Activated naive CD8-positive, alpha-beta T cell treated with anti-CD3 and anti-CD28 coated beads, Interleukin-2, amount 10 ng/mL, durations not matched to agents 7 days and 5 days (primary cell): ENCODE results near the gene PTPRN2. TPM values are rescaled to one million over a fixed set of nuclear protein-coding genes. Genes with fewer than 3 reads are reported as not detected.

Experiments used
- ATAC-seq: fragments of 150-1000 bp; cut with Tn5 transposase; one replicate; pipeline ENCODE4 v1.10.0; 2021; ENCODE audit warnings: low read depth, moderate library complexity
- POLR2A ChIA-PET: fragments of 350-600 bp; sonication (Branson Sonifier 250); formaldehyde crosslinking; loops from one replicate; lab custom pipeline; 2021; ENCODE audit warnings: antibody characterized with exemption; lab: Charles Lee
- DNase-seq: peaks from one replicate; pipeline ENCODE4 v3.0.0; 2021
- H3K27ac Mint-ChIP-seq: one replicate; pipeline ENCODE4 v1.8.0; 2022; ENCODE audit warnings: mild to moderate bottlenecking, mixed read lengths
- H3K27me3 Mint-ChIP-seq: one replicate; pipeline ENCODE4 v1.8.0; 2022; ENCODE audit warnings: mild to moderate bottlenecking, moderate library complexity, mixed read lengths
- H3K36me3 Mint-ChIP-seq: one replicate; pipeline ENCODE4 v1.8.0; 2021; ENCODE audit warnings: mild to moderate bottlenecking, mixed read lengths
- H3K4me1 Mint-ChIP-seq: one replicate; pipeline ENCODE4 v1.8.0; 2021; ENCODE audit warnings: mixed read lengths
- H3K4me3 Mint-ChIP-seq: one replicate; pipeline ENCODE4 v1.8.0; 2022; ENCODE audit warnings: mild to moderate bottlenecking, moderate library complexity, mixed read lengths
- H3K9me3 Mint-ChIP-seq: one replicate; pipeline ENCODE4 v1.8.0; 2021; ENCODE audit warnings: mixed read lengths
- total RNA-seq, 2 experiments: library from RNA; stranded (reverse); gene quantifications; one replicate each; pipeline ENCODE4 v1.2.3, GENCODE V29; 2021

Gene PTPRN2
- total RNA-seq, 2 experiments from 2014 or later, result 4.5 to 4.9 TPM

DNA sequence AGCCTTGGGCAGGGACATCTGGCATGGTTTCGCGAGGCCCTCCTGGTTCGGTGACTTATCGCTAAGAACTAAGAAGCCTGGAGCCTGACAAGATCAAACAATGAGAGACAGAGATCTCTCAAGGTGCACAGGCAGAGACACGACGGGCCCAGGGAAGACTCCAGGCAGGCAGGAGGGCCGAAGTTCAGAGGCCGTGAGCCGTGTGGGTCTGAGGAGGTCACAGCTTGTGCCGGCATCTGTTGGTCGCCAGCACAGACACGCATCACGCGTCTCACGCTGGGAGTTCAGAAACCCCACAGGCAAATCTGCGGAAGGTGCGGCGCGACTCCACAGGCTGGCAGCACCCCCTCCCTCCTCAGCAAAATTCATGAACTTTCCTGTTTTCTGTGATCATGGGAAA is 936.8 kb downstream of the PTPRN2 start:
- POLR2A ChIA-PET, result no interaction called here
- Mint-ChIP-seq H3K4me1 (peaks cover under 1% of the 10 kb centered on the region), H3K36me3 (no peaks in the 10 kb centered on the region), H3K9me3 (no peaks in the 10 kb centered on the region), H3K27me3 (no peaks in the 10 kb centered on the region), H3K27ac (no peak overlapping the region), H3K4me3 (no peak overlapping the region)
- ATAC-seq (no peak), DNase-seq (no peak)

DNA sequence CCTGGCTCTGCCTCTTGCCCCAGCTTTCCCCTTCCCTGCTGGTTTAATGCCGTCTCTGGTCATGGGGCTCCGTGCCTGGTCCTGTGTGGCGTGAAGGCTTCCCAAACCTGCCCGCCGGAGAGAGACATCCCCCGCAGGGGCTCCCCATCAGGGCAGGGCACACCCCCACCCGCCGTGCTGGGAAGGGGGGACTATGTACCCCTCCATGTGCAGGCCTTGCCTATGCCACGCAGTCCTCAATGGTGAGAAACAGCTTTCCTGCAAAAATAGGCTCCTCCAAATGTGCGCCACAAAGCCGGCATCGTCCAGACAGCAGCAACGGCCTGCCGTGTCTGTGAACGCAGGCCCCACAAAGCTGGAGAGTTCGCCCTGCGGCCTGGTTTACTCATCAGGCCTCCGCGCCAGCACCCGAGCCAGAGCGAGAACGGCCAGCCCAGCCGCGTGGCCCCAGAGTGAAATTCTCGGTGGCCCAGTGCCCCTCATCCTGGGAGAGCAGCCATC is 937.4 kb downstream of the PTPRN2 start:
- peaks cover 2% of the 10 kb centered on the region for H3K4me1 Mint-ChIP-seq
- DNase-seq, result no peak
- H3K9me3 Mint-ChIP-seq, result no peaks in the 10 kb centered on the region
- ATAC-seq, result no peak
- no peak overlapping the region for H3K27ac Mint-ChIP-seq
- no peak overlapping the region for H3K4me3 Mint-ChIP-seq
- H3K27me3 Mint-ChIP-seq, result no peaks in the 10 kb centered on the region
- POLR2A ChIA-PET, result no interaction called here
- H3K36me3 Mint-ChIP-seq, result no peaks in the 10 kb centered on the region

DNA sequence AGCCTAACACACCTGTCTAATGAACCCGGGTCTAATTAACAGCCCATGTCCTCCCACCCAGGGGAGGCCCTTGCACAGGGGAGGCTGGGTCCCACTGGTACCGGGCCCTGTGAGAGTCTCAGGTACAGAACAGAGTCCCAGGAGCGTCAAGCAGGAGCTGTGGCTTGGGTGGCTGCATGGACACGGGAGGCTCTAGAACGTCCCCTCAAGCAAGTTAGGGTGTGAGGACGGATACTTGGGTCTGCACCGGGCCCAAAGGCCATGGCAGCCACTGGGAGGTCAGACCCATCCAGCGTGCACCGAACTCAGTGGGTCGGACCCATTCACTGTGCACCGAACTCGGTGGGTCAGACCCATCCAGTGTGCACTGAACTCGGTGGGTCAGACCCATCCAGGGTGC is 941.1 kb downstream of the PTPRN2 start:
- DNase-seq, result no peak
- Mint-ChIP-seq H3K9me3 (no peaks in the 10 kb centered on the region), H3K27ac (no peak overlapping the region), H3K4me1 (peaks cover 2% of the 10 kb centered on the region), H3K27me3 (no peaks in the 10 kb centered on the region), H3K36me3 (no peaks in the 10 kb centered on the region), H3K4me3 (no peak overlapping the region)
- ATAC-seq, result no peak
- POLR2A ChIA-PET, result no interaction called here

DNA sequence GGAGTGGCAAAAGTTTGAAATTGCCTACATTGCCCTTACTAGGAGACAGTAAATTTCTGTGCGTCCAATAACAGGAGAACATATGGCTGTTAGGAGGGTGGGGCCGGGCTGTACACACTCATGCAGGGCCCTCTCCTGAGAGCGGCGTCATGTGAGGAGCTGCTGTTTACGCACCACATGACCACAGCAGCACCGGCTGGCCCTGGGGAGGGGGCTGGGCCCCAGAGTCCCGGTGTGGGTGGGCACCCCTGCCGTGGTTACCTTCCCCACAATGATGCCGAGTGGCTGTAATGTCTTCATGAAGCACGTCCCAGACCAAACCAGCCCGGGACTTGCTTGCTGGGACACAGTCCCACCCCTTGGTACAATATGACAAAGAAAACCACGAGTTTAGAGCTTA is 942.1 kb downstream of the PTPRN2 start:
- DNase-seq (no peak), ATAC-seq (no peak)
- H3K9me3 Mint-ChIP-seq, result no peaks in the 10 kb centered on the region
- POLR2A ChIA-PET, result no interaction called here
- H3K36me3 Mint-ChIP-seq, result no peaks in the 10 kb centered on the region
- no peaks in the 10 kb centered on the region for H3K27me3 Mint-ChIP-seq
- no peak overlapping the region for H3K27ac Mint-ChIP-seq
- peaks cover 2% of the 10 kb centered on the region for H3K4me1 Mint-ChIP-seq
- no peak overlapping the region for H3K4me3 Mint-ChIP-seq

DNA sequence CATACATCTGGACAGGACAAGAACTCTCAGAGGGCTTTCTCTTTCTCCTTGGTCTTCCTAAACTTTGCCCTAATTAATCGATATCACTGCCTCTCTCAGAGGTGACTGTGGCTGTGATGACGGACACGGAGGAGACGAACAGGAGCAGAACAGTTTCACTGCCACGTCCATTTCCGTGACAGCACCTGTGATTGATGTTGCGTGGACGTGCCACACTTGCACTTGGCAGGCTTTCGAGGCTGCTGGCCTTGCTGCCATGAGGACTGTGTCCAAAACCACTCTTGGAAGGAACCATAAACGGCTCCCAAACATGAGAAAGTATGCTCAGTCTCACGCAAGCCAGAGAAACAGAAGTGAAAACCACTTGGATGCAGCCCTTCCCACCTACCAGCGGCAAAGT is 942.7 kb downstream of the PTPRN2 start:
- POLR2A ChIA-PET, result no interaction called here
- ATAC-seq (no peak), DNase-seq (no peak)
- Mint-ChIP-seq H3K4me1 (peaks cover 2% of the 10 kb centered on the region), H3K4me3 (no peak overlapping the region), H3K27ac (no peak overlapping the region), H3K36me3 (no peaks in the 10 kb centered on the region), H3K27me3 (peaks cover 2% of the 10 kb centered on the region), H3K9me3 (peaks cover 3% of the 10 kb centered on the region)

DNA sequence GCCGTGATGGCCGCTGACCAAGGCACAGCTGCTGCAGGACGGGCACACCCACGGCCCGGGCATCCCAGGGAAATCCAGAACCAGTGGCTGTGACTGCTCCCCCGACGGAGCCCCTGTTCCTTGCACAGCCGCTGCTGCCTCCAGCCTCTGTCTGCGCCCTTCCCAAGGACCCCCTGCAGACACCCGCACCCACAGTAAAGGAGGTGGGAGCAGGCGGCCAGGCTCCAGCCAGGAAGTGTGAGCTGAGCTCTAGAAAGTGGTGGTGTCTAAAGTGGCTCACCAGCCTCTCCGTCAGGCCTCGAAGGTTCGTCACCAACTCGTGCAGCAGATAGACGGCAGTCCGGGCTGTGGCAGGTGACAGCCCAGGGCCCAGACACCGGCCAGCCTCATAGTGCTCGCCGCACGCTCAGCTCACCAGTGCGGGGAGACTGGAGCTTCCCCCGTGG is 944.1 kb downstream of the PTPRN2 start:
- peaks cover 7% of the 10 kb centered on the region for H3K9me3 Mint-ChIP-seq
- ATAC-seq (no peak), DNase-seq (no peak)
- H3K36me3 Mint-ChIP-seq, result no peaks in the 10 kb centered on the region
- no peak overlapping the region for H3K27ac Mint-ChIP-seq
- no peak overlapping the region for H3K4me3 Mint-ChIP-seq
- H3K27me3 Mint-ChIP-seq, result peaks cover 7% of the 10 kb centered on the region
- POLR2A ChIA-PET, result no interaction called here
- peaks cover 2% of the 10 kb centered on the region for H3K4me1 Mint-ChIP-seq

DNA sequence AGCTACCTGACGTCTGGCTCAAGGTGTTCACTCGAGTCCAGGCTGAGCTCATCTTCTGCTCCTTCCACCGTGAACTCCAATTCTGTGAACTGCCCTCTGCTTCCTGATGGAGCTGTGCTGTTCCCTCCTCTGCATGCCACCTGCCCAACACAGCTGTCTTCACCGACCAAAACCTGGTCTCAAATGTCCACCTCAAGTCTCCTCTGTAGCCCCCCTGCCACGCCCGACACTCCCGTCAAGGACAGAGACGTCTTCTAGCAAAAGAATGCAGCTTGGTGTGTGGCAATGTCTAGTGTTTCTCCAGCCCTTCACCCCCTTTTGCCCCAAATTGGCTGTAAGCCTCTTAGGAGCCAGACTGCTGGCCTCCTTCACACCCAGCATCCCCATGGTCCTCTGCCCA is 945.8 kb downstream of the PTPRN2 start:
- no peak overlapping the region for H3K4me3 Mint-ChIP-seq
- peaks cover 2% of the 10 kb centered on the region for H3K4me1 Mint-ChIP-seq

DNA sequence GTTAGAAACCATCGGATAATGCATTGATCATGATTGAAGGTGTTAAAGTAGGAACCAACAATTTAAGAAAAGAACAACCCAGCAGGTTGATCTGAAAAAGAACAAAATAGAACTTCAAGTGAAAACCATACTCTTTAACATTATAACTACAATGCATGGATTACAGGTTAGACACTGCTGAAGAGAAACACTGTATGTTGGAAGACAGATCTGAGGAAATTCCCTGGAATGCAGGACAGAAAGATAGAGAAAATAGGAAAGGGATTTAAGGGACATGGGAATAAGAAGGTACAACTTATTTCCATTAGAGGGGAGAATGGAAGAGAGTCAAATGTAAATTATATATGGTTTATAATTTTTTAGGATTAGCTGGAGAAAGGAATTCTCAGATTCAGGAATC is 947.5 kb downstream of the PTPRN2 start:
- POLR2A ChIA-PET, result no interaction called here
- no peak for ATAC-seq
- Mint-ChIP-seq H3K4me3 (no peak overlapping the region), H3K27ac (no peak overlapping the region), H3K36me3 (no peaks in the 10 kb centered on the region), H3K4me1 (no peaks in the 10 kb centered on the region), H3K27me3 (peaks cover 27% of the 10 kb centered on the region), H3K9me3 (peaks cover 7% of the 10 kb centered on the region)
- no peak for DNase-seq

More for the DNA sequence above, 945.8 kb downstream of the PTPRN2 start:
- Mint-ChIP-seq H3K9me3 (peaks cover 7% of the 10 kb centered on the region), H3K27ac (no peak overlapping the region), H3K27me3 (peaks cover 13% of the 10 kb centered on the region), H3K36me3 (no peaks in the 10 kb centered on the region)
- POLR2A ChIA-PET, result no interaction called here
- DNase-seq, result no peak
- no peak for ATAC-seq

DNA sequence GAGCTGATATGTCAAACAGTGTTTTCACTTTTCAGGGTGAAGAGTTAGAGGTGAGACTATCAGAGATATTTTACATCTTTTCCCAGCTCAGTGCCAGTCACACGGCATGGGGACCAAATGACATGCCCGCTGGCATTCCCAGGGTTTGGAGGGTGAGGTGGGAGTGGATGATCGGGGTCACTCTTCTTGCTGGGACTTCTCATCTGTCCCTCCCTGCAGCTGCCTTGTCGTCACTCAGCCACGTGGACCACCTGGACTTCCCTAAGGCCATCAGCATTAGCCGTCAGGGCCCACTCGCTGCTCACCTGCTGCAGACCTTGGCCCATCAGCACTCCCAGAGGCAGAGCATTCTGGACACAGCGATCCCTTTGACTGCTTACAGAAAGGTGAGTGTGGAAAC is 949.1 kb downstream of the PTPRN2 start:
- Mint-ChIP-seq H3K4me3 (no peak overlapping the region), H3K4me1 (no peaks in the 10 kb centered on the region), H3K27ac (no peak overlapping the region), H3K36me3 (no peaks in the 10 kb centered on the region), H3K9me3 (peaks cover 7% of the 10 kb centered on the region), H3K27me3 (peaks cover 31% of the 10 kb centered on the region)
- ATAC-seq (no peak), DNase-seq (peak; percentile 2)
- POLR2A ChIA-PET, result no interaction called here

DNA sequence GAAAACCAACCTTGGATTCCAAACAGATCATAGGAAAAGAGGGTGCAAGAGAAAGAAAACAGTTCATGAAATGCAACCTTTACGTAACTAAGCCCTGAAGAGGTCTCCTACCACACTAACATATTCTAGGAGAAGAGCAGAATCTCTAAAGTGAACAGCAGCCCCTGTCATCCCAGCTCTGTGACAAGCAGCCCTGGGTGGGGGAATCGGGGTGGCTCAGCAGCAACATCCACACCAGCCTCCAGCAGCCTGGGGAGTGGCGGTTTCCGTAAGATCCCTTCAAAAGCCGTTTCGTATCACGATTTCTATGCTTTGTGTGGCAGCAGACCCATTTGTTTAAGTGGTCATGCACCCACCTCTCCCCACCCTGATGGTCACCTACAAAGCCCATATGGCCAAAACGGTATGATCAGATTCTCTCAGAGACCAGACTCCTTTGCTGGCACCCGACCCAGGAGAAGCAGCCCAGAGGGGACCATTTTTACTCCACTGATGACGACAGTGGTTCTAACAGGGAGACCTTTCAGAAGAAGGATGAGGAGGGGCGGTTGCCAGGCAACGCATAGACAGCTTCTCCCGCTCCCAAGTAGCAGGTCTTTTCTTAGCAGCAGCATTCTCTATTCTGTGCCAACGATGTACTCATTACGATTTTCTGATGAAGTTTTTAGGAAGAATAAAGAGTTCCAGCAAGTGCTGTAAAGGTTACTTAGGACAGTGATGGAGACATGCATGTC is 950.2 kb downstream of the PTPRN2 start:
- H3K9me3 Mint-ChIP-seq, result peaks cover 7% of the 10 kb centered on the region
- peak; percentile 2 for DNase-seq
- no peak overlapping the region for H3K27ac Mint-ChIP-seq
- no peaks in the 10 kb centered on the region for H3K4me1 Mint-ChIP-seq
- H3K4me3 Mint-ChIP-seq, result no peak overlapping the region
- no peak for ATAC-seq
- H3K27me3 Mint-ChIP-seq, result peaks cover 36% of the 10 kb centered on the region
- POLR2A ChIA-PET, result no interaction called here
- H3K36me3 Mint-ChIP-seq, result no peaks in the 10 kb centered on the region

DNA sequence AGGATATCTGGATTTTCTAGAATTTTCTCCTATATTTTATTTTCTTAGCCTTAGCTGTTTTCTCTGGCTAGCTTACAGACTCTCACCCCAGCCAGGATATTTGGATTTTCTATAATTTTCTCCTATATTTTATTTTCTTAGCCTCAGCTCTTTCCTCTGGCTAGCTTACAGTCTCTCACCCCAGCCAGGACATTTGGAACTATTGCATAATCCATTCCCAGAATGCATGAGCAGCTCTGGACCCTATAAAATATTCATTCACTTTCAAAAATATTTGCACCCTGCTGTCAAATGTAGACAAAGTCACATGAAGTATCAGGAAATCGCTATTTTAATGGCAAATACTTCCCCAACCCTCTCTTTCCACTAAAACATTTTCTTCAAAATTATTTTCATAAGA is 952.0 kb downstream of the PTPRN2 start:
- no peaks in the 10 kb centered on the region for H3K36me3 Mint-ChIP-seq
- H3K4me3 Mint-ChIP-seq, result no peak overlapping the region
- DNase-seq (no peak), ATAC-seq (no peak)
- POLR2A ChIA-PET, result no interaction called here
- peaks cover 7% of the 10 kb centered on the region for H3K9me3 Mint-ChIP-seq
- H3K27ac Mint-ChIP-seq, result no peak overlapping the region
- H3K27me3 Mint-ChIP-seq, result peaks cover 46% of the 10 kb centered on the region
- no peaks in the 10 kb centered on the region for H3K4me1 Mint-ChIP-seq

DNA sequence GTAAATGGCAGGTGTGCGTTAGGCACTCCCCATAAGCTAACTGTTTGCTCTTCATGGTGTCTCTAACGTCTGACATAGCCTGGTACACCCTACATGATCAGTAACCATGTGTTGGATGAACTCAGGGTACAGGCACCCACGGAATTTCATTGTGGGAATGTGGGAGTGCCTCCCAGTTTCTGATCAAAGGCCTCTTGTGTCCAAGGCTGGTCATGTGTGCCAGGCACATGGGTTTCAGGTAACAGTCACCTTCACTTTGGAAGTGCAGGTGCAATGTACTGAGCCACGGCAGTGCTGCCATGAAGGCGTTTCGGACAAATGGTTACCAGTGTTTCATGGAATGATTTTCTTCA is 952.5 kb downstream of the PTPRN2 start:
- Mint-ChIP-seq H3K27ac (no peak overlapping the region), H3K27me3 (peaks cover 46% of the 10 kb centered on the region), H3K4me1 (no peaks in the 10 kb centered on the region), H3K9me3 (peaks cover 6% of the 10 kb centered on the region), H3K4me3 (no peak overlapping the region), H3K36me3 (no peaks in the 10 kb centered on the region)
- DNase-seq (peak; percentile 5), ATAC-seq (no peak)
- POLR2A ChIA-PET, result no interaction called here

DNA sequence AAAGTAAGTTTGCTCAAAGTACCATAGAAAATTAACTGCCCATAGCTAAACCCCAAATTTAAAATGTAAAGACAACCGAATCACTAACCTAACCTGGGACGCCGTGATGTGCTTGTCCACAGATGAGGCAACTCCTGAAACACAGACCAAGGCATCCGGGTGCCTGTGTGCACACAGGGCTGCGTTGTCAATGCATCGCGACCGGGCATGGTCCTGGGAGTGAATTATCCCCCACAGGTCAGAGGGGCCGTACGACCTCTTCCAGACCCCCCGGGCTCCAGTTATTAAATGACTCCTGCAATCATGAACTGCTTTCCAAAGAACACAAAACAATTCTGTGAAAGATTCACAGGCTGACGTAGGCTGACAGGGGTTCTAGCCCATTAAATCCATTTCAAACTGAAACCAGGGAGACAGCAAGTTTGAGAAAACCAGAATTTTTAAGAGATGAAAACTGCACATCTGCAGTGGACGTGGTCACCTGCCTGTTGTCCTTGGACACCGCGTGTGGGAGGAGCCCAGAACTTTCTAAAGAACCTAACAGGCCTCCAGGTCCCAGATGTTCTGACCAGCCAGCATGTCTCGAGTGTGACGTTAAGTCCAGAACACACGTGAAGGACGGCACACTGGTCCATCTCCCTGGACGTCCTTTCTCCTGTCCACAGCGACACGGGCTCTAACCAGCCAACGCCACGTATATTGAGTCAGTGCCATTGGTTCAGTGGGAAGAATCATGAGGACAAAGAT is 953.0 kb downstream of the PTPRN2 start:
- Mint-ChIP-seq H3K27ac (no peak overlapping the region), H3K9me3 (peaks cover 2% of the 10 kb centered on the region), H3K36me3 (no peaks in the 10 kb centered on the region), H3K4me1 (no peaks in the 10 kb centered on the region), H3K27me3 (peaks cover 46% of the 10 kb centered on the region), H3K4me3 (no peak overlapping the region)
- ATAC-seq (no peak), DNase-seq (peak; percentile 19)
- POLR2A ChIA-PET, result no interaction called here
